Pancreas (tissue), 10 donors: ENCODE results near the gene ARHGEF17. TPM values are rescaled to one million over a fixed set of nuclear protein-coding genes. Genes with fewer than 3 reads are reported as not detected.
A peak's percentile ranks its signal among the peaks of the same experiment; 100 is the strongest.

Source experiments
- ATAC-seq, 4 donors: fragments of 200-7000 bp; cut with Tn5 transposase; one replicate each; pipeline versions ENCODE4 v1.8.0 to v1.9.1; 2020; ENCODE audit warnings: mild to moderate bottlenecking in 4 of 4, moderate library complexity in 4 of 4
- DNase-seq, 6 donors: peaks; one replicate each; pipeline ENCODE4 v3.0.0-alpha.2; 2020
- FAIRE-seq: peaks from 2 replicates; lab custom pipeline; 2012; peaks lifted over from hg19 to GRCh38; lab: Jason Lieb, UNC
- H3K27ac ChIP-seq, 4 donors: fragments of 200-600 bp; sonication (generic); 1 replicate in 3 of 4; 2 replicates in 1 of 4; pipeline versions ENCODE4 v1.5.0 to v1.8.0; 2020
- H3K27me3 ChIP-seq, 4 donors: fragments of 200-600 bp; one replicate each; pipeline ENCODE4 v1.8.0; 2021
- H3K36me3 ChIP-seq, 3 donors: fragments of 200-600 bp; sonication (generic) in 1 of 3; one replicate each; pipeline versions ENCODE4 v1.5.0 to v1.8.0; 2020 to 2021
- H3K4me1 ChIP-seq, 3 donors: fragments of 200-600 bp; one replicate each; pipeline ENCODE4 v1.8.0; 2021
- H3K4me3 ChIP-seq, 4 donors: fragments of 200-600 bp; sonication (generic) in 2 of 4; one replicate each; pipeline versions ENCODE4 v1.5.0 to v1.8.0; 2020 to 2021
- H3K9me3 ChIP-seq, 4 donors: fragments of 200-600 bp; one replicate each; pipeline ENCODE4 v1.8.0; 2021
- WGBS, 2 donors: extraction: QIAGEN DNeasy Blood & Tissue Kit; methylation state at CpG; one replicate each; pipeline ENCODE4 v1.1.7; 2013; 5-methylcytosine and 5-hydroxymethylcytosine counted together
- intact Hi-C, 3 donors: fragments of 100-400 bp; cut with DNase I; formaldehyde crosslinking; loops; one replicate each; pipeline versions ENCODE4 v1.11.1 to v1.14.2; 2022
- polyA plus RNA-seq, 2 donors: library from polyadenylated mRNA; stranded (reverse); fragments of 200-250 nt; gene quantifications; one replicate each; pipeline ENCODE4 v1.2.3, GENCODE V29; 2013
- total RNA-seq, 6 donors: library from RNA; stranded (reverse); fragmentation: NEBNext Ultra II Directional in 4 of 6; extraction: Animal tissue kit (Norgen Biotek cat#: 25700) in 4 of 6; gene quantifications; one replicate each; pipeline versions ENCODE4 v1.2.1 to v1.2.4, GENCODE V29; 2021 to 2023
- TF ChIP-seq, protein P1 (sequence below), 4 donors: fragments of 200-600 bp; sonication (generic) in 3 of 4; IDR thresholded peaks; one replicate each; pipeline versions ENCODE4 v1.5.0 to v1.8.0; 2021; ENCODE audit warnings: antibody characterized with exemption in 4 of 4
- donor health status: healthy with polysubstance abuse.
- donor health status: DM: no; HTN: no; CAD: no; lungs with moderate emphysema.
- donor health status: DM: no; HTN: no; CAD: no.
- donor health status: control.
- donor health status: control.
- donor health status: Bipolar disorder and iron deficiency.
- donor health status: DM: yes; HTN: yes; CAD: no.
- donor health status: DM: no; HTN: no; CAD: no.
- donor health status: DM: no; HTN: no; CAD: no.
- donor health status: DM: yes; HTN: yes; CAD: no.

The ARHGEF17 gene
- total and polyA plus RNA-seq, 8 donors: 7.0 to 24.0 (median 10.4) TPM

DNA sequence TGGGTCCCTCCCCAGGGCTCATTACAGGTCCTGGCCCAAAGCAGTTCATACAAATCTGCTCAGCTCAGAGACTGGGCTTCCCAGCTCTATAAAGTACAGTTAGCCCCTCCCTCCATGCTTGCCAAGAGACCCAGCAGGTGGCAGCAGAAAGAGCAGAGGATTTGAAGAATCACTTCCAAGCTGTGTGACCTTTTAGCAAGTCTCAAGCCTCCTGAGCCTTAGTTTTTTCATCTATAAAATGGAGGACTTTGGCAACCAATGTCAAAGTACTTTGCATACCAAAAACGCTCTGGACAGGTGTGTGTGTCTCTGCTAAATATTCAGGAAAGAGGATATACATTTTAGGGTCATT lies 94.7 kb downstream of the ARHGEF17 start:
- no peaks in the 10 kb centered on the region for H3K27me3 ChIP-seq
- no peak overlapping the region for H3K4me3 ChIP-seq
- H3K27ac ChIP-seq: no peak overlapping the region
- WGBS, 2 donors: 65 to 69% methylated on average over 1 of the region's 1 CpG
- no peak for DNase-seq
- TF ChIP-seq, protein P1, sequence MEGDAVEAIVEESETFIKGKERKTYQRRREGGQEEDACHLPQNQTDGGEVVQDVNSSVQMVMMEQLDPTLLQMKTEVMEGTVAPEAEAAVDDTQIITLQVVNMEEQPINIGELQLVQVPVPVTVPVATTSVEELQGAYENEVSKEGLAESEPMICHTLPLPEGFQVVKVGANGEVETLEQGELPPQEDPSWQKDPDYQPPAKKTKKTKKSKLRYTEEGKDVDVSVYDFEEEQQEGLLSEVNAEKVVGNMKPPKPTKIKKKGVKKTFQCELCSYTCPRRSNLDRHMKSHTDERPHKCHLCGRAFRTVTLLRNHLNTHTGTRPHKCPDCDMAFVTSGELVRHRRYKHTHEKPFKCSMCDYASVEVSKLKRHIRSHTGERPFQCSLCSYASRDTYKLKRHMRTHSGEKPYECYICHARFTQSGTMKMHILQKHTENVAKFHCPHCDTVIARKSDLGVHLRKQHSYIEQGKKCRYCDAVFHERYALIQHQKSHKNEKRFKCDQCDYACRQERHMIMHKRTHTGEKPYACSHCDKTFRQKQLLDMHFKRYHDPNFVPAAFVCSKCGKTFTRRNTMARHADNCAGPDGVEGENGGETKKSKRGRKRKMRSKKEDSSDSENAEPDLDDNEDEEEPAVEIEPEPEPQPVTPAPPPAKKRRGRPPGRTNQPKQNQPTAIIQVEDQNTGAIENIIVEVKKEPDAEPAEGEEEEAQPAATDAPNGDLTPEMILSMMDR (IDR thresholded peaks at IDR 0.05): no peak
- H3K36me3 ChIP-seq: no peaks in the 10 kb centered on the region
- FAIRE-seq: no peak
- intact Hi-C loops: loop anchor here in 1 of 3 donors (10.0 kb wide), 1 partner anchor 262 kb away; no protein-coding TSS in a partner anchor
- peak in 1 of 4 donors; percentile 13 for ATAC-seq
- H3K4me1 ChIP-seq: no peaks in the 10 kb centered on the region
- H3K9me3 ChIP-seq: no peaks in the 10 kb centered on the region

DNA sequence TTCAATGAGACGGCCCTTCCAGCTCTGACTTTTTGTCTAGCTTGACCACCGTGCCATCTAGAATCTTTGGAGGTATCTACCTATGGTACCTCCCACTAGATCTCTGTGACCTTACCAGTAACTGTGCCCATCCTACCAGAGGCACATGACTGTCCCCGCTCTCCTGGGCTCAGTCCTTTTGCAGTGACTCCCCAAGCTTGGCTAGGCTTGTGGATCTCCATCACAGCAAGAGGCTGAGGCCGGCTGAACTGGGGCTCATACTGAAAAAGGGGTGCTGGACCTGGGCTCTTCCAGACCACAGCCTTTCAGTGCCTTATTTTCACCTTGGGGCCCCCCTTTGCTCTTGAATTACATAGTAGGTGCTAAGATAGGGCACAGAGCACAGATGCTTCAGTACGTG lies 95.5 kb downstream of the ARHGEF17 start:
- no peaks in the 10 kb centered on the region for H3K9me3 ChIP-seq
- no peaks in the 10 kb centered on the region for H3K4me1 ChIP-seq
- TF ChIP-seq, protein P1 (IDR thresholded peaks at IDR 0.05): no peak
- H3K4me3 ChIP-seq: no peak overlapping the region
- no peaks in the 10 kb centered on the region for H3K36me3 ChIP-seq
- FAIRE-seq: no peak
- ATAC-seq: no peak
- DNase-seq: no peak
- H3K27me3 ChIP-seq: no peaks in the 10 kb centered on the region
- H3K27ac ChIP-seq: no peak overlapping the region
- intact Hi-C loops: loop anchor here in 1 of 3 donors (10.0 kb wide), 1 partner anchor 261 kb away; no protein-coding TSS in a partner anchor
- 88 to 99% methylated on average over 5 of the region's 5 CpGs for WGBS, 2 donors

DNA sequence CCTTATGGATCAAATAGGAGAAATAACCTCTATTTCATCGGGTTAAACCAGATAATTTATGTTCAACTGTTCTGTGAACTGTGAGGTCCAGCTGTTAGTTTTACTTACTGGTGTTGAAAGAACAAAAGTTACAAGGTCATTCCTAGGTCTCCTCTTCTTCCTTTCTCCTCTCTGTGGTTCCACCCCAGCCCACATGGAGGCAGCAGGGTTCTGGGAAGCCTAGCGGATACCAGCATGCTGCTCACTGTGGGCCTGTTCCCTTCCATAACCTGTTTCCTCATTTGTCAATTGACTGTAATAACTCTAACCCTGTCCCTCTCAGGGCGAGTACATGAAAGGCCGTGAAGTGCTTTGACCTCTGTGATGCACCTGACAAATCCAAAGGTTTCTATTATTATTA lies 96.0 kb downstream of the ARHGEF17 start:
- FAIRE-seq (no peak), DNase-seq (no peak), ATAC-seq (peak; percentile 48 to 85 (median 85))
- no peaks in the 10 kb centered on the region for H3K36me3 ChIP-seq
- H3K4me3 ChIP-seq: no peak overlapping the region
- no peaks in the 10 kb centered on the region for H3K9me3 ChIP-seq
- 54 to 64% methylated on average over 4 of the region's 4 CpGs for WGBS, 2 donors
- H3K27ac ChIP-seq: no peak overlapping the region
- H3K27me3 ChIP-seq: no peaks in the 10 kb centered on the region
- TF ChIP-seq, protein P1 (IDR thresholded peaks at IDR 0.05): peak in 2 of 4 donors; percentile 22 to 25
- intact Hi-C loops: loop anchor here in 1 of 3 donors (10.0 kb wide), 1 partner anchor 261 kb away; no protein-coding TSS in a partner anchor
- no peaks in the 10 kb centered on the region for H3K4me1 ChIP-seq

DNA sequence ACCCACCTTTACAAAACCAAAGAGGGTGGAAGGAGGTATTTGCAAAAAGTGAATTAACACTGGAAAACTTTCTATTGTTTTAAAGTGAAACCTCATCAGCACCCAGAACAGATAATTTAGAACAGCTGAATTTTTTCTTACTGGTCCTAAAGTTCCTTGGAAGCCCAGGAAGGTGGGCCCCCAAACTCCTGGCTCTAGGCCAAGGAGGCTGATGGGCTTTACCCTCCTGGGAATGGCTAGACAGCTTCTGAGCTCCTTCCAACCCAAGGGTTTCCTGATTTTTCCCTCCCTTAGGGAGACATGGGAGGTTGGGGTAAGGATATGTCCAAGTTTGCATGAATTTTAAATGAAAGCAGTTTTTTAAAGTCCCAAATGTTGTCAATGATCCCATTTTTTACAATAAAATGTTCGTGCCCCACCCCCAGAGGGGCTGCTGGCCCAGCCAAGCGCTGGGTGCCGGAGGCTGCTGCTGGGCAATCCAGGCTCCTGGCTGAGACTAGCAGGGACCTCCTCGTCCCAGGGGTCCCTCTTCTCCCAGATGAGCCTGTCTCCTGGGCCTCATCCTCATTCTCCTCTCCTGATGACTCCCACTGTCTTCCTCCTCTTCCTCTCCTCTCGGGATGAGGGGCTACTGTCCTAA lies 96.5 kb downstream of the ARHGEF17 start:
- WGBS, 2 donors: 90 to 91% methylated on average over 5 of the region's 5 CpGs
- no peak for FAIRE-seq
- no peaks in the 10 kb centered on the region for H3K4me1 ChIP-seq

More for the DNA sequence above, 96.5 kb downstream of the ARHGEF17 start:
- Histone ChIP-seq H3K9me3 (no peaks in the 10 kb centered on the region), H3K27ac (no peak overlapping the region), H3K36me3 (peaks cover 0 to 3% (median 0%) of the 10 kb centered on the region in 3 donors), H3K27me3 (no peaks in the 10 kb centered on the region), H3K4me3 (no peak overlapping the region)
- DNase-seq: no peak
- intact Hi-C loops: loop anchor here in 1 of 3 donors (10.0 kb wide), 1 partner anchor 260 kb away; no protein-coding TSS in a partner anchor
- ATAC-seq: no peak
- TF ChIP-seq, protein P1 (IDR thresholded peaks at IDR 0.05): no peak
